Activated CD4-positive, alpha-beta T cell treated with anti-CD3 and anti-CD28 coated beads, Interleukin-2, amount 10 ng/mL, durations not matched to agents 24 days and 14 days (primary cell): ENCODE measurements around the gene RAG1. TPM values are rescaled to one million over a fixed set of nuclear protein-coding genes. Genes with fewer than 3 reads are reported as not detected.

Experiments
- DNase-seq: peaks from one replicate; pipeline ENCODE4 v3.0.0; 2022
- H3K27ac Mint-ChIP-seq: one replicate; pipeline ENCODE4 v1.8.0; 2022; ENCODE audit warnings: mild to moderate bottlenecking, mixed read lengths
- H3K27me3 Mint-ChIP-seq: one replicate; pipeline ENCODE4 v1.8.0; 2022; ENCODE audit warnings: mixed read lengths
- H3K36me3 Mint-ChIP-seq: one replicate; pipeline ENCODE4 v1.8.0; 2022; ENCODE audit warnings: low read depth, mild to moderate bottlenecking, mixed read lengths
- H3K4me1 Mint-ChIP-seq: one replicate; pipeline ENCODE4 v1.8.0; 2021; ENCODE audit warnings: mixed read lengths
- H3K4me3 Mint-ChIP-seq: one replicate; pipeline ENCODE4 v1.8.0; 2022; ENCODE audit warnings: mild to moderate bottlenecking, moderate library complexity, mixed read lengths
- H3K9me3 Mint-ChIP-seq: one replicate; pipeline ENCODE4 v1.8.0; 2021; ENCODE audit warnings: mixed read lengths
- intact Hi-C: fragments of 100-400 bp; cut with micrococcal nuclease; formaldehyde crosslinking; loops from one replicate; pipeline ENCODE4 v1.15.1; 2023
- total RNA-seq: library from RNA; stranded (reverse); gene quantifications from 2 replicates; pipeline ENCODE4 v1.2.3, GENCODE V29; 2022

Gene RAG1
- total RNA-seq, 1 donor from 2014 or later: 0.14 TPM

- DNase-seq: no peak
- H3K9me3 Mint-ChIP-seq: no peaks in the 10 kb centered on the region
- no peaks in the 10 kb centered on the region for H3K36me3 Mint-ChIP-seq
- H3K27ac Mint-ChIP-seq: no peak overlapping the region
- H3K27me3 Mint-ChIP-seq: peaks cover 64% of the 10 kb centered on the region
- H3K4me1 Mint-ChIP-seq: peaks cover 6% of the 10 kb centered on the region
- intact Hi-C loops: no loop called here
- no peak overlapping the region for H3K4me3 Mint-ChIP-seq
These were observed 1.3 kb downstream of the RAG1 start for GRCh38 chr11:36569095-36569494.

- H3K36me3 Mint-ChIP-seq: no peaks in the 10 kb centered on the region
- H3K4me3 Mint-ChIP-seq: no peak overlapping the region
- no peaks in the 10 kb centered on the region for H3K9me3 Mint-ChIP-seq
- DNase-seq: no peak
- no peak overlapping the region for H3K27ac Mint-ChIP-seq
- no peaks in the 10 kb centered on the region for H3K4me1 Mint-ChIP-seq
- intact Hi-C loops: no loop called here
- H3K27me3 Mint-ChIP-seq: peaks cover 39% of the 10 kb centered on the region
These were observed 6.7 kb downstream of the RAG1 start for GRCh38 chr11:36574486-36574885.

- Mint-ChIP-seq H3K36me3 (no peaks in the 10 kb centered on the region), H3K4me1 (no peaks in the 10 kb centered on the region), H3K27ac (no peak overlapping the region), H3K9me3 (peaks cover 9% of the 10 kb centered on the region), H3K27me3 (peaks cover 22% of the 10 kb centered on the region), H3K4me3 (no peak overlapping the region)
- no peak for DNase-seq
- intact Hi-C loops: no loop called here
These were observed 9.6 kb downstream of the RAG1 start for GRCh38 chr11:36577373-36577772.

- no peak overlapping the region for H3K4me3 Mint-ChIP-seq
- H3K27me3 Mint-ChIP-seq: peaks cover 17% of the 10 kb centered on the region
- no peak overlapping the region for H3K27ac Mint-ChIP-seq
- no peaks in the 10 kb centered on the region for H3K36me3 Mint-ChIP-seq
- H3K4me1 Mint-ChIP-seq: no peaks in the 10 kb centered on the region
- DNase-seq: no peak
- H3K9me3 Mint-ChIP-seq: peaks cover 9% of the 10 kb centered on the region
- intact Hi-C loops: no loop called here
These were observed 10.1 kb downstream of the RAG1 start for GRCh38 chr11:36577859-36578258.

- H3K4me1 Mint-ChIP-seq: no peaks in the 10 kb centered on the region
- H3K36me3 Mint-ChIP-seq: no peaks in the 10 kb centered on the region
- intact Hi-C loops: no loop called here
- H3K27me3 Mint-ChIP-seq: peaks cover 17% of the 10 kb centered on the region
- no peak overlapping the region for H3K4me3 Mint-ChIP-seq
- H3K27ac Mint-ChIP-seq: no peak overlapping the region
- peaks cover 9% of the 10 kb centered on the region for H3K9me3 Mint-ChIP-seq
- DNase-seq: no peak
These were observed 10.7 kb downstream of the RAG1 start for GRCh38 chr11:36578458-36578857.

GRCh38 chr11:36581536-36581935, 13.7 kb downstream of the RAG1 start:
- DNase-seq: no peak

GRCh38 chr11:36583667-36584066, 15.9 kb downstream of the RAG1 start:
- intact Hi-C loops: no loop called here
- Mint-ChIP-seq H3K27me3 (peaks cover 14% of the 10 kb centered on the region), H3K36me3 (no peaks in the 10 kb centered on the region), H3K4me1 (no peaks in the 10 kb centered on the region), H3K27ac (no peak overlapping the region), H3K9me3 (peaks cover 9% of the 10 kb centered on the region), H3K4me3 (no peak overlapping the region)
- DNase-seq: no peak

More at GRCh38 chr11:36581536-36581935, 13.7 kb downstream of the RAG1 start:
- Mint-ChIP-seq H3K27me3 (peaks cover 18% of the 10 kb centered on the region), H3K4me3 (no peak overlapping the region), H3K27ac (no peak overlapping the region), H3K9me3 (peaks cover 9% of the 10 kb centered on the region), H3K36me3 (no peaks in the 10 kb centered on the region), H3K4me1 (no peaks in the 10 kb centered on the region)
- intact Hi-C loops: no loop called here

GRCh38 chr11:36586543-36586942, 18.7 kb downstream of the RAG1 start:
- Mint-ChIP-seq H3K36me3 (no peaks in the 10 kb centered on the region), H3K27me3 (peaks cover 20% of the 10 kb centered on the region), H3K4me1 (no peaks in the 10 kb centered on the region), H3K9me3 (peaks cover 4% of the 10 kb centered on the region), H3K27ac (no peak overlapping the region), H3K4me3 (no peak overlapping the region)
- intact Hi-C loops: no loop called here
- no peak for DNase-seq

- Mint-ChIP-seq H3K27me3 (peaks cover 23% of the 10 kb centered on the region), H3K9me3 (no peaks in the 10 kb centered on the region), H3K27ac (no peak overlapping the region), H3K4me1 (no peaks in the 10 kb centered on the region), H3K36me3 (no peaks in the 10 kb centered on the region), H3K4me3 (no peak overlapping the region)
- intact Hi-C loops: no loop called here
- no peak for DNase-seq
These were observed 20.3 kb downstream of the RAG1 start for GRCh38 chr11:36588099-36588498.

- intact Hi-C loops: no loop called here
- Mint-ChIP-seq H3K27ac (no peak overlapping the region), H3K36me3 (no peaks in the 10 kb centered on the region), H3K9me3 (no peaks in the 10 kb centered on the region), H3K4me1 (peaks cover 4% of the 10 kb centered on the region), H3K4me3 (no peak overlapping the region), H3K27me3 (peaks cover 37% of the 10 kb centered on the region)
- DNase-seq: no peak
These were observed 22.7 kb downstream of the RAG1 start for GRCh38 chr11:36590513-36590912.

- Mint-ChIP-seq H3K4me3 (no peak overlapping the region), H3K27me3 (peaks cover 37% of the 10 kb centered on the region), H3K27ac (no peak overlapping the region), H3K9me3 (no peaks in the 10 kb centered on the region), H3K36me3 (no peaks in the 10 kb centered on the region), H3K4me1 (peaks cover 4% of the 10 kb centered on the region)
- intact Hi-C loops: no loop called here
- no peak for DNase-seq
These were observed 23.6 kb downstream of the RAG1 start for GRCh38 chr11:36591433-36591832.

- peak; percentile 73 for DNase-seq
- intact Hi-C loops: no loop called here
These were observed 26.6 kb downstream of the RAG1 start, which contains the start of gene IFTAP for GRCh38 chr11:36594316-36594989. TSS of gene IFTAP (plus strand) at chr11:36594502. CDS start at chr11:36610104, 15,602 bp downstream.

GRCh38 chr11:36596880-36597279, 29.1 kb downstream of the RAG1 start:
- H3K27me3 Mint-ChIP-seq: peaks cover 25% of the 10 kb centered on the region

More at GRCh38 chr11:36594316-36594989, 26.6 kb downstream of the RAG1 start, which contains the start of gene IFTAP:
- peak within 1 kb of the TSS; percentile 84 for H3K4me3 Mint-ChIP-seq
- no peaks in the 10 kb centered on the region for H3K9me3 Mint-ChIP-seq
- H3K4me1 Mint-ChIP-seq: peaks cover 4% of the 10 kb centered on the region
- H3K27ac Mint-ChIP-seq: no peak within 1 kb of the TSS
- H3K27me3 Mint-ChIP-seq: peaks cover 33% of the 10 kb centered on the region
- no peaks in the 10 kb centered on the region for H3K36me3 Mint-ChIP-seq

GRCh38 chr11:36598051-36598450, 30.2 kb downstream of the RAG1 start, which contains the start of gene RAG2:
TSS of gene RAG2 (minus strand) at chr11:36598236. CDS start at chr11:36594168, 4,068 bp downstream.
- Mint-ChIP-seq H3K4me3 (no peak within 1 kb of the TSS), H3K4me1 (peaks cover 4% of the 10 kb centered on the region), H3K27me3 (peaks cover 24% of the 10 kb centered on the region), H3K36me3 (no peaks in the 10 kb centered on the region), H3K27ac (no peak within 1 kb of the TSS), H3K9me3 (no peaks in the 10 kb centered on the region)
- intact Hi-C loops: no loop called here
- no peak for DNase-seq

More at GRCh38 chr11:36596880-36597279, 29.1 kb downstream of the RAG1 start:
- Mint-ChIP-seq H3K27ac (no peak overlapping the region), H3K4me1 (peaks cover 4% of the 10 kb centered on the region), H3K9me3 (no peaks in the 10 kb centered on the region), H3K36me3 (no peaks in the 10 kb centered on the region), H3K4me3 (no peak overlapping the region)
- DNase-seq: no peak
- intact Hi-C loops: no loop called here

- Mint-ChIP-seq H3K4me1 (no peaks in the 10 kb centered on the region), H3K27me3 (peaks cover 10% of the 10 kb centered on the region), H3K36me3 (no peaks in the 10 kb centered on the region), H3K9me3 (no peaks in the 10 kb centered on the region), H3K27ac (no peak overlapping the region), H3K4me3 (no peak overlapping the region)
- DNase-seq: no peak
- intact Hi-C loops: no loop called here
These were observed 32.4 kb downstream of the RAG1 start for GRCh38 chr11:36600180-36600579.
